ENCODE measurements around the gene BTD.

Gene BTD

DNA sequence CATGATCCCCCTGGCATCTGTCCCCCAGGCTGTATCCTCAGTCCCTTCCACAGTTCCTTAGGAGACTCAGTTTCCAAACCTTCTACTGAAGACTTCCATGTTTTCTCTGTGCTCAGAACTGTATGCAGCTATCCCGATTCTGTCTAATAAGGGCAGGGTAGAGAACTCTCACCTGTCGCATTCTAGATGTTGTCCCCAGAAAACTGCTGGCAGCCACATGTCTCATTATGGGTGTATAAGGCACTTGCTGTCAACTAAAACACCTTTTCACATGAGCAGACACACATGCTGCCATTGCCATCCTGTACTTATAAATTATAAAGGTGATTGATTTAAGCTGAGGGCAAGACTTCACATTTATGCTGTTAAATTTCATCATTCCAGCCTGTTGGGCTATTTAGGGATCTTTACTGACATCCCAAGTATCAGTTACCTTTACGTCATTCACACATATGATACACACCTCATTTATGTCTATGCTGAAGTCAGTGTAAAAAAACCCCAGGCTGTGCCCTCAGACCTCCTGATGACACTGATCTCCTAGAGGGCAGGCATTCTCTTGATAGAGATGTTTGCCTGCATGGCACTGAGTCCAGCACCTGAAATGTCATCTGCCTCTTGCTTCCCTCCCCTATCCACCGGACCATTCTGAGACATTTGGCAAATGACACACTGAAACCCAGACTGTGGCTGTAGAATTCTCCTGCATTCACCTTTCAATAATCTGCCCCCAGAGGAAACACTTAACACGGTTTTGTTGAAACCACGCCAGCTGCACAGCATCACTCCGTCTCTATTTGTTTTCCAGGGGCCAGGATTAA is 35.8 kb downstream of the BTD start:
- ATAC-seq: peak in 1 of 2 donors; percentile 4

DNA sequence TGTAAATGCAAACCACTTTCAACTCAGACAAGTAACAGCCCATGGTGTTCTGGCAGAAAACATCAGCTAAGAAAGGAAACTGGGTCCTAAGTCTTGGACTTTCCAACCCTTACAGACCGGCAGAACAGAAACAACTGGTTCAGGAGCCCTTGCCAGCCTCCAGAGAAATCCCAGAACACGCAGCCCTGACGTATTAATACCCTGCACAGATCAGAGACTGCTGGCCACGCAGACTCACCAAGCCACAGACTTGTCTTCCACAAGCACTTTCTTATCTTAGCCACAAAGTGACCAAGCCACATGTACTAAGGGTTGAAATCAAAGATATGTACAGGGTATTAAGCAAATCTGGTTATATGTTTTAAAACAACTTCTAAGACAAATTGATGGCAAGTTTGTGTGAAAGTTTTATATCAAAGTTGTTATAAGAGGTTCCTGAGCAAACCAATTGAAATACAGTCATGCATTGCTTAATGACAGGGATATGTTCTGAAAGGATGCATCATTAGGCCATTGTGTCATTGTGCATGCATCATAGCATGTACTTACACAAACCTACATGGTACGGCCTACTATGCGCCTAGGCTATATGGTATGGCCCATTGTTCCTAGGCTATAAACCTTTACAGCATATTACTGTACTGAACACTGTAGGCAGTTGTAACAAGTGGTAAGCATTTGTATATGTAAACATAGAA is 36.8 kb downstream of the BTD start:
- ATAC-seq: no peak

DNA sequence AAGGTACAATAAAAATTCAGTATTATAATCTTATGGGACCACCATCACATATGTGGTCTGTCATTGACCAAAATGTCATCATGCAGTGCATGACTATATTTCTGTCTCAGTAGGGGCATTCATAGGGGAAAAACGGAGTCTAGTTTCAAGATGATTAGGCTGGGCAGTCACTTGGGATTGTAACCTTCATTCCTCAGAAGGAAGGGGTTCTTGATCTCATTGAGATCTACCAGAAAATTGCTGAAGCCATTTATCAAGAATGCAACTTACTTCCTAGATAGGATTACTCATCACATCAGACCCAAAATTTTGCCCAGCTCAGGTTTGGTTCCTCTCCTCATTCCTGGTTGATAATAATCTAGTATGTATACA is 37.3 kb downstream of the BTD start:
- ATAC-seq: peak in 1 of 2 donors; percentile 7

DNA sequence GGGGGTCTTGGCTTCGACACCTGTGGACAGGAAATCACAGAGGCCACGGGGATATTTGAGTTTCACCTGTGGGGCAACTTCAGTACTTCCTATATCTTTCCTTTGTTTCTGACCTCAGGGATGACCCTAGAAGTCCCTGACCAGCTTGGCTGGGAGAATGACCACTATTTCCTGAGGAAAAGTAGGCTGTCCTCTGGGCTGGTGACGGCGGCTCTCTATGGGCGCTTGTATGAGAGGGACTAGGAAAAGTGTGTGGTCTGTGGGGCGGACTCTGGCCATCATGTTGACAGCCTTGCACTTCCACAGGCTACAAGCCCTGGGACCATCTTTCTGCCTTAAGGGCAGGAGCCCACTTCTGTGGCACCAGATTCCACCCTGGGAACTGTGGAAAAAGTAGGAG is 43.7 kb downstream of the BTD start:
- ATAC-seq: no peak

DNA sequence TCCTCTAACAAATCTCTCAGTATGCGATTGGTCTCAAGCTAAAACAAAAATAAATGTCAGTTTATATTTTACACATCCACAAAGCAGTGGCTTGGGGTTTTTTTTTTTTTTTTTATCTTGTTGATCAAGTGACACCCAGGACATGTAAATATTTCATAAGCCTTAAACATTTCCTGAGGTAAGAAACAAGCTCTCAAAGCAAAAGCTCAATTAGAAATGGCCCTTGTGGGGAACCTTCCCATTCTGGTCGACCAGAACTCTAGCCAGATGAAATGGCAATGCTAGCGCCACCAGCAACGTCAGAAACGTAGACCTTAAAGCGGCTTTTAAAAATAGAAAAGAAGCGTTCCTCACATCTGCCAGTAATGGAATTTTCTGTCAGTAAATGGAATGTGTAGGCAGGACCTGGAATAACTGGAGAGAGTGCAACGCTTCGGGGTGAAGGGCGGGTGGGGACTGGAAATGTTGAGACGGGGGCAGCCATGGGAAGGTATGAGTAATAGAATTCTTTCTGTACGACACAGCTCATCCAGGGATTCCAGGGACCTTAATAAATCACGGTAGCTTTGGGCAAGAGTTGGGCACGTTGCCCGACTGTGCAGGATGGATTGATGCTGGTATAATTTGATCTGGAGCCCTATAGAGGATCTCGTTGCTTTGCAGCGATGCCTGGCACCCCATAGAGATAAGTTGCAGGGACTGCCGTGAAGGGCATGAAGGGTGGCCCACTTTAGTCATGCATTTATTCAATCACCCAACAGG is 44.4 kb downstream of the BTD start:
- no peak for ATAC-seq

DNA sequence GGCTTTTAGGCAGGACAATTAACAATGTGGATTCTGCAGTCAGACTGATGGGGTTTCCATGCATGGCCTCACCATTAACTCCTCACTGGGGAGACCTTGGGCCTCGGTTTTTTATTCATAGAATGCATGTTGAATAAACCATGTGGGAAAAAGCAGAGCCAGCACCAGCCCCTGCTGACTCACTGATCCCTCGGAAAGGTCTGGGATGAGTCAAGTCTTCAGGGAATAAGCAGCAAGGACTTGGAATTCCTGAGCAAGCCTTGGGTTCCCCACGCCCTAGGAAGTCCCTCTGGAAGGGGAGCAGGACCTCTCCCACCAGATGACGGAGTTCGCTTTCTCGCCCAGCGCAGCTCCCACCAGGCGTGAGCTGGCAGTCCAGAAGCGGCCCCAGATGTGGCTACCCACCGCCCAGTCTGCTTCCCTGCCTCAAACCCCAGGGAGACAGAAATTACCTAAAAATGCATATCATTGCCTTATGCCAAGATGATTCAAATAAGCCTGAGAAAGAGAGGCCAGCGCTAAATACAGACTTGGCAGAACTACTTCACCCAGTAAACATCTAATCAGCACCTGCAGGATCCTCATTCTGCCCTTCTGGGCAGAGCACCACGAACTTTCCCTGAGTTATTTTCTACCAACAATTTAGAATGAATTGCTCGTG is 45.4 kb downstream of the BTD start:
- ATAC-seq: peak in 1 of 2 donors; percentile 30

DNA sequence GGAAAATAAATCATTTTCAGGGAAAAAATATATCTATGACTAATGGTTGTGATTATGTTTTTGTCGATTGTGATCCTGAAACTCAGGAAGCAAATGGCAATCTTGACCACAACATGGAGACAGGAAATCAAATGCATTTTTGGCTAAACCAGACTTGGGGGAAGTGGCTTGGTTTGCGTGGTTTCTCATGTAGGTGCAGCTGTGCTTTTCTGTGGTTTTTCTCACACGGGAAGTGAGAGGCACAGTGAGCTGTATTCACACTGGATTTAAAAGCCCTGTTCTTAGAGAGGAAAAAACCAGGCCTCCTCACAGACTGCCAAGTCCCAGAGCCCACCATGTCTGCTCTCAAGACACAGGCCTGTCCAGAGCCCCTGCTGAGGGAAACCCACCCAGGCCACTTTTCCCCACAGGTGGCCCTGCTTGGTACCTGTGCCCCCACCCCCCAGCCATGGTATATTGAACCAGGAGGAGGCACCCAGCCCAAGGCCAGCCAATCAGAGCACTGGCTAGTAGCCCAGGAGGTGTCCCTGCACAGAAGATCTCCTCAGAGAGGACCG is 46.1 kb downstream of the BTD start:
- ATAC-seq: peak; percentile 79 to 83

DNA sequence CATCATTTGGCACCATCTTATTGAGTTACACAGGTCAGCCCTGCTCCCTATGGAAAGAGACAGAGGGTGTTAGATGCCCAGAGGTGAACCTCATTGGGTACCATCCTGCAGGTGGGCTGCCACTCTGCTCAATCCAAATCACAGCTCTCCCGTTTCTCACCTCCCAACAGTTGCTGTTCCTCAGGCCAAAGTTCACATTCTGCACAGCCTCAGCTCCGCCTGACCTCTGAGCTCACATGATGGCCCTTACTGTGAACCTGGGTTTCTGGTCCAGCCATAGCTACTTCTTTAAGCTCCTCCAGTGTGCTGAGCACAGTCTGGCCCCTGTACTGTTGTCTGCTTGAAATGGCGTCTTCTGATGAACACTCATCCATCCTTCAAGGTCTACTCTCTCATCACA is 47.8 kb downstream of the BTD start:
- ATAC-seq: no peak

DNA sequence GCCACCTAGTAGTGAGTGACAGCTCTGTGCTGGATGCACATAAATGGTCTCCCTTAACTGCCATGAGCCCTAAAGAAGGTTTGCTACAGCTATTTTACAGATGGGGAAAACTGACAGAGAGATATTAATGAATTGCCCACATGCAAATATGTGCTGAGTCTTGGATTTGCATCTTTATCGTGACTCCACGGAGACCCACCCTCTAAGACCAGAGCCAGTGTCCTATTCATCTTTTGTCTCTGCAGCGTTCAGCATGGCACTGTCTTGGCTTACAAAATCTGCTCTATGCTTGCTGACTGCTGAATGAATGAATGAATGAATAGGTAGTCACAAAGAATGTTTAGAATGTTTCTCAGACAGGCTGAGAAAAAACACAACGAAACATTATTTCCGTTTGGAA is 48.3 kb downstream of the BTD start:
- ATAC-seq: no peak

DNA sequence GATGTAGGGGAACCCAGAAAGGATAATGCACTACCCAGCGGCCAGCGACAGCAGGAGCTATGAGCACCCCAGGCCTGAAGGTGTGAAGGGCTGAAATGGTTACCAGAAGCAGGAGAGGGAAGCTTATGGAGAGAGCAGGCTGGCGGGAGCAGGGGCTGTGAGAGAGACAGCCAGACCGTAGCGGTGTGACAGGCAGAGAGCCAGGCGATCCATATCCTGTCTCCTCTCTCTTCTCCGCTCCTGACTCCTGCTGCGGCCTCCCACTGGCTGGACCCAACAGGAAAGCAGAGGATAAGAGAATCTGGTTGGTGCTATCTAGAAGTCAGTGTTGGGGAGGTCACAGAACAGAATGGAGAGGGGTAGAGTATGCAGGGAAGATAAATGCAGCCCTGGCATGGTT is 49.9 kb downstream of the BTD start:
- no peak for ATAC-seq

DNA sequence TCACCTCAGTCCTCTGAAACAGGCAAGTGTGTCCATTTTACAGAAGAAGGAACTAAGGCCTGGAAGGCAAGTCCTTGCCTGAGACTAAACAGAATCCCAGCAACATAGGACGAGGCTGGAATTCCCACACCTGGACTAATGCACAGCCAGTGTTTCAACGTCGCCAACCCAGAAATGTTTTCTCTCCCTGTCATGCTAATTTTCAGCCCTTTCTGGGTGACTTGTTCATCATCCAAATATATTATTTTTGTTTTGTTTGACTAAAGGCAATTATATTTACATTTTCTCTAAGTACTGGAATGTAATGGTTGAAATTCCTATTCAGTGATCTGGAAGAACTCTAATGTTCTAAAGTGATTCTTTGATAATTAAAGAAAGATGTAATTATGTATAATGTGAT is 51.8 kb downstream of the BTD start:
- ATAC-seq: no peak

DNA sequence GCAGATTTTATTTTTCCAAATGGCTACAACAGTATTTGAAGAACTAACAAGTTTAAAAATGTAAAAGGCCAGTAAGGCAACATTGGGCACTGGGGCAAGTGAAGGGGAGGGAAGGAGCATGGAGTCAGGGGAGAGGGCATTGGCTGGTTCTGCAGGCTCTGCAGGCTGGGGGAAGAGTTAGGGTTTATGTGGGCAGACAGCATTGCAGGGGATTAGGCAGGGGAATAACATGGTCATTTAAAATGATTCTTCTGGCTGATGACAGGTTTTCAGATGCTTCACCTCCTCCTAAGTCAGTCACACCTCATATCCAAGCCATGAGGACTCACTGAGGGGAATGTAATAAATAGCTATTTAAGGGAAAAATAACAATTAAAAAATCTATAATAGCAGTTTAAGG is 52.6 kb downstream of the BTD start:
- ATAC-seq: no peak

DNA sequence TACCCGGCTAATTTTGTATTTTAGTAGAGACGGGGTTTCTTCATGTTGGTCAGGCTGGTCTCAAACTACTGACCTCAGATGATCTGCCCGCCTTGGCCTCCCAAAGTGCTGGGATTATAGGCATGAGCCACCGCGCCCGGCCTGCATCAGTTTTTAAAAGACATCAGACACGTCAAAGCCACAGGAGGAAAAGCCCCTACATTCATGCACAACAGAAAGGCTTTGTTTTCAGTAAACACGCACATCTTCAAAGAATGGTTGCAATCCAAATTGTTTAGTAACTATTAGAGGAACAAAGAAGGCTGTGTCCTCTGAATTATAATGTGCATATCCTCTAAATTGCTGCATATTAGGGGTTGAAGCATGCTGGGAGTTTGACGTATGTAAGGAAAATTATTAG is 53.3 kb downstream of the BTD start:
- no peak for ATAC-seq

DNA sequence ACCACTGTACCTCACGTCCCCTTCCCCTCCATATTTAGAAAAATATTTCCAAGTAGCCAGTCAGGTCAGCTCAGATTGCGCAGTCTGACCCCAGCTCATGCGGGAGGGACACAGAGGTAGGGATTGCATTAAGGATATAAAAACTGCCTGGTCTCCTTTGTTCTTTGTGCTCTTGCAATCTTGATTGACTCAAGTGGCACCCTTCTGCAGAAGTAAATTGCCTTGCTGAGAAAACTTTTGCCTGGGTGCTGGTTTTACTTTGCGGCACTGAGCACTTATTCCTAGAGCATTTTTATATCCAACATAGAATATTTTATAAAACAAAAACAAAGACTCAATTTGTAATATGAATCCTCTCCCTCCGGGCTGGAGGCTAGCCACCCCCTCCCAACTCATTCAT is 54.8 kb downstream of the BTD start:
- no peak for ATAC-seq

DNA sequence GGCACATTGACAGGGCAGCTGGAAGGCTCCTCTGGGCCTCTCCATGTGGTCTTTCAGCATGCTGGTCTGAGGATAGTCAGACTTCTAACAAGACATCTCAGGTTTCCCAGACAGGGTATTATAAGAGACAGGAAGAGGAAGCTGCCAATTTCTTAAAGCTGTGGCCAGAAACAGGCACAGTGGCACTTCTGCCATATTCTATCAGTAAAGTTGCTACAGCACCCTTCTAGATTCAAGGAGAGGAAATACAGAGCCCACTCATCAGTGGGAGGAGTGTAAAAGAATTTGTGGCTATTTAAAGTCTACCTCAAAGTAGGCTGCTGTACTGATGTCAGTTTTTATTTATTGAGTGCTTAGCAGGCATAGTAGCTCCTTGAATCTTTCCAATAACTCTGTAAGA is 55.5 kb downstream of the BTD start:
- ATAC-seq: no peak

DNA sequence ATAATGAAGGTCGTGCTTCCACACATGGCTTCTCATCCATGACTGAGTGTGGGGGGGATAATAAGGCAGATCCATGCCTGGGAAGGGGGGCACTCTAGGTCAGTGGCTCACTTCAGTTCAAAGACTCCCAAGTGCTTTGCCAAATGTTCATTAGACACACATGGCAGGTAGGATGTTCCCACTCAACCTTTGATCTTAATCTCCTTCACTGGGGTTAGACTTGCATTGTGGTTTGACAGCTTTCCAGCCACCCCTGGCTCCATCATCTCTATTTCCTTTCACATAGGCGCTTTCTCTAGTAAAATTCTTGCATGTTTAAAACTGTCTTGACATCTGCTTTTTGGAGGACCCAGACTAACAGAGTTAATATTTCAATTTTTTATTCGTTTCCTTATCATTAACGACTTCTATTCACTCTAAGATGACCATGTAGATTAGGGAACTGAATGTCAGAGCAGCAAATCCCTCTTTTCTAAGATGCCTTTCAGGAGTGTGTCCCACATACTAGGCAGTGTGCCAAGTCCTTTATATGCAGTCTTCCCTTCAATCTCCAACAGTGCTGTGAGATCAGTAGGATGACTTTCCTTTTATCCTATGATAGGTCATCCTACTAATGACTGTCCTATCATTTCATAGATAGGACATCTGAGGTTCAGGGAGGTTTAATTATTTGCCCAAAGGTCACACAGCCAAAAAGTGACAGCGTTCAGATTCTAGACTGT is 57.9 kb downstream of the BTD start:
- no peak for ATAC-seq

DNA sequence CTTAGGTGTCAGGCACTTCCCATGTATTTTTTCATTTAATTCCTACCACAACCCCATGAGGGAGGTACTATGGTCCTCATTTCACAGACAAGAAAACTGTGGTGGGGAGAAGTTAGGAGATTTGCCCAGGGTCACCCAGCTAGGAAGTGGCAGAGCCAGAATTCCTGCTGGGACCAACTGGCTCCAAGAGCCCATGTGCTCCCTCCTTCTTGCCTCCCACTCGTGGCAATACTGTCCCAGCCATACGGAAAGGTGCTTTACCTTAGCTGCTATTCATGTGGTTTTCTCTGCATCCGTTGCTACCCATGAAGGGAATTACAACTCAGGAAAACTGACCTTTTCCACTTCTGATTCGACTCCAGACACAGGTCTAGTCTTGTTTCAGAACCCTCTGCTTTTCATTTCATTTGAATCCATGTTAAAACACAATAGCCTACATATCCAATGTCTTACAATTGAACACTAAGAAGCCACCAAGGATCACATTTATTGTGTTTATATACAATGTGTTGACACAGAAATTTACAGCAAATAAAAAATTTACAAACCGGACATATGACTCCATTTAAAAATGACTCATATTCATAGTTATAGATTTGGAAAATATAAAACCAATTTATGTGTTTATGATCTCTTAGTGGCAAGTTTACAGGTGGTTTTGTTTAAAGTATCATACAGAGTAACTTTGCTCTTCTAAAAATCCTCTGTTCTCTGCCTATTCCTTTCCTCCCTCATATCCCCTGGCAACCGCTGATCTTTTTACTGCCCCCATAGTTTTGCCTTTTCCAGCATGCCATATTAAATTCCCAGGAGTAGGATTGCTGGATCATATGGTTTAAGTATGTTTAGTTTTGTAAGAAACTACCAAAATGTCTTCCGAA is 58.8 kb downstream of the BTD start:
- ATAC-seq: no peak

DNA sequence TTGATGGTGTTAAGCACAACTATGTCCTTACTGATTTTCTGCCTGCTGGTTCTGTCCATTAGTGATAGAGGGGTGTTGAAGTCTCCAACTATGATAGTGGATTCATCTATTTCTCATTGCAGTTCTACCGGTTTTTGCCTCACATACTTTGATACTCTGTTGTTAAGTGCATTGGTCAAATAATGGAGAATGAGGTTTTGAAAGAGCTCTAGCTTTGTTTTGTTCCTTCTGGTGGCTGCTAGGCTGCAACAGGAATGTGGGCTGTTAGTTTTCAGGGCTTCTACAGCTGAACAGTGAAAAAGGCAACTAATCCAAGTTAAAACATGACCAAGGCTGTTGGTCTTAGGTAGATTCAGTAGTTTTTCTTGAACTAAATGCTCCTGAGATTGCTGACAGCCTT is 62.6 kb downstream of the BTD start:
- ATAC-seq: no peak

DNA sequence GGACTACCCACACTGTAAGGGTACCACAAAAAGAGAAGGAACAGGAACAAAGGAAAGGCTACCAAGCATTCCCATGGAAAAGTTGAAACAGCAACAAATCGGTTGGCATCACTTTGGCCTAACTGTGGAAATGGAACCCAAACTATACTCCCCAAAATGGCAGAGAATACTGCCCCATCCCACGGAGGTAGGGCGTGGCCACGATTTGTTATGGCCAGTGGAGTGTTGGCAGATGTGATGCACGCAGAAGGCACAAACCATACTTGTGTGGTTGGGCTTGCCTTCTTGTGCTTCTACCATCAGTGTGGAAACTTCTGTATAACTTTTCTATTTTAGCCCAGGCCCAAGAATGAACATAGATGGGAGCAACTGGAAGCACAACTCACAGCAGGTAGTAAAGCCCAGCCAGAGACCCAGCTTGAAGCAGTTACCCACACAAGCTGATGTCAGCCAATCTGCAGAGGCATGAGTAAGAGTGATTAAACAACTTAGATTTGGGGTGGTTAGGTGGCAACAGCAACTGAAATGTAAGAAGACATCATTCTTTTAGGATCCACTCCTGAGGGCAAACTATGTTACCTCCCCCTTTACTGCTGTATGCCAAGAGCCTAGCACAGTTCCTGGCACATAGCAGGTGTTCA is 64.1 kb downstream of the BTD start:
- no peak for ATAC-seq

DNA sequence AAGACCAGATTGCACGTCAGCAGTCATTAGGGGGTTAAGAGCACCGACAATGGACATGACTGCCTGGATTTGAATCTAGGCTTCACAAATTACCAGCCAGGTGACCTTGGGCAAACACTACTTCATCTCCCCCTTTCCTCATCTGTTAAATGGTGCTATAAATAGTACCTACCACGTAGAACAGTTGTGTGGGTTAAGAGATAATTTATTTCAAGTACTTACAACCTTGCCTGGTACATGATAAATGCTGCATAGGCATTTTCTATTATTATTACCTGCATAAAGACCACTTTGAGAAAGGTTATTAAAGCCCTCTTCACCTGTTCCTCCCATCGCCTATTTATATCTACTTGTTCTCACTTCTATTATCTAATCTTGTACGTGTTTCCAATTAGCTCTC is 64.7 kb downstream of the BTD start:
- no peak for ATAC-seq

DNA sequence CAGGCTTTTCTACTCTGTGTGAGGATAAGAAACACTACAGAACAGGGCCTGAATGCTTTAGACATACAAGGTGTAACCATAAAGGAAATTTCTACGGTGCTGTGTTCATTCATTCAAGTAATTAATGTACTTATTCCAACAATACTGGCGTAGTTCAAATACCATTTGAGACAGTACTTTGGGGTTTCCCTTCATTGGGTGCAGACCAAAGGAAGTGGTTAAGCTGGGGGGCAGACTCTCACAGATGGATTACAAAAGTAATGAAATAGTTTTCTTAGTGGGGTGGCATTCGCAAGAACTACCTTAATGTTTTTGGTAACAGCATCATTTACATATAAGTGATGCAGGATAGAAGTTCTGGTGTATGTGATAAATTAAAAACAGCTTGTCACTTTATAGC is 65.9 kb downstream of the BTD start:
- peak; percentile 81 to 88 for ATAC-seq

All from activated CD4-positive, CD25-positive, alpha-beta regulatory T cell treated with anti-CD3 and anti-CD28 coated beads, Interleukin-2, amount 50 U/mL, for 24 hours (primary cell).